ENCODE data around the gene FAM181A.

Gene FAM181A

GRCh38 chr14:93964281-93964680, 37.1 kb downstream of the FAM181A start:
- no peaks in the 10 kb centered on the region for H3K9me3 ChIP-seq (ENCODE audit: low read length)
- H3K4me3 ChIP-seq (ENCODE audit: low read depth, low read length, poor library complexity, severe bottlenecking): no peak overlapping the region
- TF ChIP-seq CTCF (IDR thresholded peaks at IDR 0.05; ENCODE audit: low read length): no peak
- no peak for TF ChIP-seq EZH2 (IDR thresholded peaks at IDR 0.05; ENCODE audit: borderline replicate concordance, low read length)
- no peaks in the 10 kb centered on the region for H3K27me3 ChIP-seq (ENCODE audit: insufficient read depth, low read length)
- peak overlapping the region; percentile 100 for H3K27ac ChIP-seq (ENCODE audit: low read depth, low read length, poor library complexity, severe bottlenecking)
- H2AFZ ChIP-seq (ENCODE audit: low read length): no peak overlapping the region
- peaks cover 84% of the 10 kb centered on the region for H3K4me1 ChIP-seq (ENCODE audit: insufficient read depth, low read length, severe bottlenecking)
- H3K79me2 ChIP-seq (ENCODE audit: insufficient read depth, low read length): no peaks in the 10 kb centered on the region
- H3K9me2 ChIP-seq (ENCODE audit: low read depth, low read length): no peaks in the 10 kb centered on the region
- H3K9ac ChIP-seq (ENCODE audit: low read length): peak overlapping the region; percentile 86
- H4K20me1 ChIP-seq (ENCODE audit: insufficient read depth, low read length): no peaks in the 10 kb centered on the region
- peaks cover 12% of the 10 kb centered on the region; the same call in 1 of the 2 replicates for H3F3A ChIP-seq (ENCODE audit: insufficient read depth, low read length)
- H3K36me3 ChIP-seq (ENCODE audit: insufficient read depth, low read length): no peaks in the 10 kb centered on the region; the same call in 1 of the 2 replicates
- no peak overlapping the region for H3K4me2 ChIP-seq (ENCODE audit: low read length)

GRCh38 chr14:93964820-93965286, 37.7 kb downstream of the FAM181A start:
- Histone ChIP-seq H3F3A (ENCODE audit: insufficient read depth, low read length) (peaks cover 11% of the 10 kb centered on the region; the same call in 1 of the 2 replicates), H3K4me1 (ENCODE audit: insufficient read depth, low read length, severe bottlenecking) (peaks cover 84% of the 10 kb centered on the region), H3K79me2 (ENCODE audit: insufficient read depth, low read length) (no peaks in the 10 kb centered on the region), H2AFZ (ENCODE audit: low read length) (no peak overlapping the region), H3K4me2 (ENCODE audit: low read length) (no peak overlapping the region), H3K27me3 (ENCODE audit: insufficient read depth, low read length) (no peaks in the 10 kb centered on the region), H3K9me3 (ENCODE audit: low read length) (no peaks in the 10 kb centered on the region), H3K36me3 (ENCODE audit: insufficient read depth, low read length) (no peaks in the 10 kb centered on the region; the same call in 1 of the 2 replicates), H4K20me1 (ENCODE audit: insufficient read depth, low read length) (no peaks in the 10 kb centered on the region), H3K27ac (ENCODE audit: low read depth, low read length, poor library complexity, severe bottlenecking) (peak overlapping the region; percentile 100), H3K9ac (ENCODE audit: low read length) (no peak overlapping the region), H3K4me3 (ENCODE audit: low read depth, low read length, poor library complexity, severe bottlenecking) (no peak overlapping the region), H3K9me2 (ENCODE audit: low read depth, low read length) (no peaks in the 10 kb centered on the region)
- TF ChIP-seq EZH2 (IDR thresholded peaks at IDR 0.05; ENCODE audit: borderline replicate concordance, low read length) (no peak), CTCF (IDR thresholded peaks at IDR 0.05; ENCODE audit: low read length) (no peak)

GRCh38 chr14:93965287-93965821, 38.2 kb downstream of the FAM181A start:
- Histone ChIP-seq H3K27me3 (ENCODE audit: insufficient read depth, low read length) (no peaks in the 10 kb centered on the region), H3K9ac (ENCODE audit: low read length) (no peak overlapping the region), H3K4me2 (ENCODE audit: low read length) (no peak overlapping the region), H3K4me1 (ENCODE audit: insufficient read depth, low read length, severe bottlenecking) (peaks cover 84% of the 10 kb centered on the region), H3K36me3 (ENCODE audit: insufficient read depth, low read length) (no peaks in the 10 kb centered on the region; the same call in 1 of the 2 replicates), H3K27ac (ENCODE audit: low read depth, low read length, poor library complexity, severe bottlenecking) (peak overlapping the region; percentile 100), H3F3A (ENCODE audit: insufficient read depth, low read length) (peaks cover 7% of the 10 kb centered on the region; the same call in 1 of the 2 replicates), H3K9me2 (ENCODE audit: low read depth, low read length) (no peaks in the 10 kb centered on the region), H4K20me1 (ENCODE audit: insufficient read depth, low read length) (no peaks in the 10 kb centered on the region), H3K4me3 (ENCODE audit: low read depth, low read length, poor library complexity, severe bottlenecking) (no peak overlapping the region), H2AFZ (ENCODE audit: low read length) (no peak overlapping the region), H3K9me3 (ENCODE audit: low read length) (no peaks in the 10 kb centered on the region), H3K79me2 (ENCODE audit: insufficient read depth, low read length) (no peaks in the 10 kb centered on the region)
- TF ChIP-seq EZH2 (IDR thresholded peaks at IDR 0.05; ENCODE audit: borderline replicate concordance, low read length) (no peak), CTCF (IDR thresholded peaks at IDR 0.05; ENCODE audit: low read length) (no peak)

Measured in OCI-LY1 (cell line).